ENCODE data around the gene MEGF9.
"Not testable (repeated sequence)": the region's sequence is repeated elsewhere in the genome, so short reads cannot be mapped to it uniquely, and the experiment has no call there.

The MEGF9 gene

GRCh38 chr9:120642129-120642770, 72.0 kb downstream of the MEGF9 start:
- H3K79me2 ChIP-seq (ENCODE audit: control insufficient read depth, insufficient read depth, low read length, unreplicated experiment): no peaks in the 10 kb centered on the region
- H3K36me3 ChIP-seq (ENCODE audit: insufficient read depth, low read length): no peaks in the 10 kb centered on the region
- H3K4me3 ChIP-seq (ENCODE audit: low read depth, low read length): no peak overlapping the region
- H3K27me3 ChIP-seq (ENCODE audit: insufficient read depth, low read length): no peaks in the 10 kb centered on the region
- no peaks in the 10 kb centered on the region for H3K4me1 ChIP-seq (ENCODE audit: control insufficient read depth, insufficient read depth, low read length, unreplicated experiment)
- no peak overlapping the region for H3K27ac ChIP-seq (ENCODE audit: low read depth, low read length)
- no peak overlapping the region for H2AFZ ChIP-seq (ENCODE audit: low read length, unreplicated experiment)

GRCh38 chr9:120640874-120641273, 73.4 kb downstream of the MEGF9 start:
- not testable (repeated sequence) for H3K27ac ChIP-seq (ENCODE audit: low read depth, low read length); H2AFZ ChIP-seq (ENCODE audit: low read length, unreplicated experiment); H3K36me3 ChIP-seq (ENCODE audit: insufficient read depth, low read length); H3K4me3 ChIP-seq (ENCODE audit: low read depth, low read length); H3K27me3 ChIP-seq (ENCODE audit: insufficient read depth, low read length); H3K79me2 ChIP-seq (ENCODE audit: control insufficient read depth, insufficient read depth, low read length, unreplicated experiment); H3K4me1 ChIP-seq (ENCODE audit: control insufficient read depth, insufficient read depth, low read length, unreplicated experiment)

- Histone ChIP-seq H3K79me2 (ENCODE audit: control insufficient read depth, insufficient read depth, low read length, unreplicated experiment) (no peaks in the 10 kb centered on the region), H3K4me3 (ENCODE audit: low read depth, low read length) (no peak overlapping the region), H3K36me3 (ENCODE audit: insufficient read depth, low read length) (0 out of 2 replicates have a peak, but pooled peaks cover 3% of the 10 kb centered on the region), H2AFZ (ENCODE audit: low read length, unreplicated experiment) (no peak overlapping the region), H3K27ac (ENCODE audit: low read depth, low read length) (no peak overlapping the region), H3K4me1 (ENCODE audit: control insufficient read depth, insufficient read depth, low read length, unreplicated experiment) (no peaks in the 10 kb centered on the region), H3K27me3 (ENCODE audit: insufficient read depth, low read length) (no peaks in the 10 kb centered on the region)
Measured at GRCh38 chr9:120640380-120640779, 73.9 kb downstream of the MEGF9 start.

GRCh38 chr9:120637919-120638318, 76.4 kb downstream of the MEGF9 start:
- Histone ChIP-seq H3K79me2 (ENCODE audit: control insufficient read depth, insufficient read depth, low read length, unreplicated experiment) (no peaks in the 10 kb centered on the region), H3K4me3 (ENCODE audit: low read depth, low read length) (no peak overlapping the region), H3K36me3 (ENCODE audit: insufficient read depth, low read length) (0 out of 2 replicates have a peak, but pooled peaks cover 3% of the 10 kb centered on the region), H3K4me1 (ENCODE audit: control insufficient read depth, insufficient read depth, low read length, unreplicated experiment) (no peaks in the 10 kb centered on the region), H3K27me3 (ENCODE audit: insufficient read depth, low read length) (no peaks in the 10 kb centered on the region), H2AFZ (ENCODE audit: low read length, unreplicated experiment) (no peak overlapping the region), H3K27ac (ENCODE audit: low read depth, low read length) (no peak overlapping the region)

GRCh38 chr9:120636194-120636957, 77.9 kb downstream of the MEGF9 start:
- H3K36me3 ChIP-seq (ENCODE audit: insufficient read depth, low read length): 0 out of 2 replicates have a peak, but pooled peaks cover 3% of the 10 kb centered on the region
- H3K79me2 ChIP-seq (ENCODE audit: control insufficient read depth, insufficient read depth, low read length, unreplicated experiment): no peaks in the 10 kb centered on the region
- H2AFZ ChIP-seq (ENCODE audit: low read length, unreplicated experiment): no peak overlapping the region
- H3K4me1 ChIP-seq (ENCODE audit: control insufficient read depth, insufficient read depth, low read length, unreplicated experiment): no peaks in the 10 kb centered on the region
- no peak overlapping the region for H3K4me3 ChIP-seq (ENCODE audit: low read depth, low read length)
- no peak overlapping the region for H3K27ac ChIP-seq (ENCODE audit: low read depth, low read length)
- no peaks in the 10 kb centered on the region for H3K27me3 ChIP-seq (ENCODE audit: insufficient read depth, low read length)

GRCh38 chr9:120635011-120635410, 79.3 kb downstream of the MEGF9 start:
- H3K4me3 ChIP-seq (ENCODE audit: low read depth, low read length): no peak overlapping the region
- 0 out of 2 replicates have a peak, but pooled peaks cover 3% of the 10 kb centered on the region for H3K36me3 ChIP-seq (ENCODE audit: insufficient read depth, low read length)
- no peak overlapping the region for H3K27ac ChIP-seq (ENCODE audit: low read depth, low read length)

GRCh38 chr9:120630333-120630732, 83.9 kb downstream of the MEGF9 start:
- Histone ChIP-seq H2AFZ (ENCODE audit: low read length, unreplicated experiment) (no peak overlapping the region), H3K27me3 (ENCODE audit: insufficient read depth, low read length) (no peaks in the 10 kb centered on the region), H3K4me1 (ENCODE audit: control insufficient read depth, insufficient read depth, low read length, unreplicated experiment) (peaks cover 17% of the 10 kb centered on the region), H3K4me3 (ENCODE audit: low read depth, low read length) (no peak overlapping the region), H3K27ac (ENCODE audit: low read depth, low read length) (no peak overlapping the region), H3K79me2 (ENCODE audit: control insufficient read depth, insufficient read depth, low read length, unreplicated experiment) (no peaks in the 10 kb centered on the region), H3K36me3 (ENCODE audit: insufficient read depth, low read length) (no peaks in the 10 kb centered on the region)

More at GRCh38 chr9:120635011-120635410, 79.3 kb downstream of the MEGF9 start:
- Histone ChIP-seq H3K27me3 (ENCODE audit: insufficient read depth, low read length) (no peaks in the 10 kb centered on the region), H3K79me2 (ENCODE audit: control insufficient read depth, insufficient read depth, low read length, unreplicated experiment) (no peaks in the 10 kb centered on the region), H3K4me1 (ENCODE audit: control insufficient read depth, insufficient read depth, low read length, unreplicated experiment) (no peaks in the 10 kb centered on the region), H2AFZ (ENCODE audit: low read length, unreplicated experiment) (no peak overlapping the region)

GRCh38 chr9:120628925-120629497, 85.3 kb downstream of the MEGF9 start:
- not testable (repeated sequence) for H3K4me3 ChIP-seq (ENCODE audit: low read depth, low read length); H2AFZ ChIP-seq (ENCODE audit: low read length, unreplicated experiment); H3K27me3 ChIP-seq (ENCODE audit: insufficient read depth, low read length); H3K36me3 ChIP-seq (ENCODE audit: insufficient read depth, low read length); H3K79me2 ChIP-seq (ENCODE audit: control insufficient read depth, insufficient read depth, low read length, unreplicated experiment)
- H3K4me1 ChIP-seq (ENCODE audit: control insufficient read depth, insufficient read depth, low read length, unreplicated experiment): peaks cover 23% of the 10 kb centered on the region
- peak overlapping the region; percentile 14; the same call in 1 of the 2 replicates for H3K27ac ChIP-seq (ENCODE audit: low read depth, low read length)

GRCh38 chr9:120628207-120628924, 85.9 kb downstream of the MEGF9 start:
- Histone ChIP-seq H3K36me3 (ENCODE audit: insufficient read depth, low read length) (no peaks in the 10 kb centered on the region), H3K27me3 (ENCODE audit: insufficient read depth, low read length) (no peaks in the 10 kb centered on the region), H2AFZ (ENCODE audit: low read length, unreplicated experiment) (no peak overlapping the region), H3K27ac (ENCODE audit: low read depth, low read length) (peak overlapping the region; percentile 14; the same call in 1 of the 2 replicates), H3K4me1 (ENCODE audit: control insufficient read depth, insufficient read depth, low read length, unreplicated experiment) (peaks cover 23% of the 10 kb centered on the region), H3K4me3 (ENCODE audit: low read depth, low read length) (no peak overlapping the region), H3K79me2 (ENCODE audit: control insufficient read depth, insufficient read depth, low read length, unreplicated experiment) (no peaks in the 10 kb centered on the region)

GRCh38 chr9:120627073-120627472, 87.2 kb downstream of the MEGF9 start:
- Histone ChIP-seq H3K27me3 (ENCODE audit: insufficient read depth, low read length) (no peaks in the 10 kb centered on the region), H3K79me2 (ENCODE audit: control insufficient read depth, insufficient read depth, low read length, unreplicated experiment) (no peaks in the 10 kb centered on the region), H3K4me1 (ENCODE audit: control insufficient read depth, insufficient read depth, low read length, unreplicated experiment) (peaks cover 23% of the 10 kb centered on the region), H3K36me3 (ENCODE audit: insufficient read depth, low read length) (no peaks in the 10 kb centered on the region), H3K27ac (ENCODE audit: low read depth, low read length) (no peak overlapping the region), H3K4me3 (ENCODE audit: low read depth, low read length) (no peak overlapping the region), H2AFZ (ENCODE audit: low read length, unreplicated experiment) (no peak overlapping the region)

All from ACC112 (cell line).